ENCODE results near the gene CACNA1C.

The CACNA1C gene

DNA sequence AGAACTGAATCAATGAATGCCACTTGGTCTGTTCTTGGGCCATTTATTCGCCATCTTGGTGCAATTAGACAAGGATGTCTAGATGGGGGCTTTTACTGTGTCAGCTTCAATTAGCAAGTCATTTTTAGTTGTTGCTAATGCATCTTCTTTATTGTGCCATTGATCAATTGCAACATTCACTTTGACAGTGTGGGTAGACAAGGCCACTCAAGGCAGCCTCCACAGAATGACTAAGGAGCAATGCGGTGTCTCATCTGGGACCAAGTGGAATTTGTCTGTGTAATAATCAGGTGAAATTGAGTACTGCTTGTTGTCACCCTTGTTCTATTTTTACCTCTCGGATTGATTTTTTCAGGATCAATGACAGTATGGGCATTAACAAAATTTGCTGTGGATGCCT is 275.9 kb downstream of the CACNA1C start:
- DNase-seq: no peak

DNA sequence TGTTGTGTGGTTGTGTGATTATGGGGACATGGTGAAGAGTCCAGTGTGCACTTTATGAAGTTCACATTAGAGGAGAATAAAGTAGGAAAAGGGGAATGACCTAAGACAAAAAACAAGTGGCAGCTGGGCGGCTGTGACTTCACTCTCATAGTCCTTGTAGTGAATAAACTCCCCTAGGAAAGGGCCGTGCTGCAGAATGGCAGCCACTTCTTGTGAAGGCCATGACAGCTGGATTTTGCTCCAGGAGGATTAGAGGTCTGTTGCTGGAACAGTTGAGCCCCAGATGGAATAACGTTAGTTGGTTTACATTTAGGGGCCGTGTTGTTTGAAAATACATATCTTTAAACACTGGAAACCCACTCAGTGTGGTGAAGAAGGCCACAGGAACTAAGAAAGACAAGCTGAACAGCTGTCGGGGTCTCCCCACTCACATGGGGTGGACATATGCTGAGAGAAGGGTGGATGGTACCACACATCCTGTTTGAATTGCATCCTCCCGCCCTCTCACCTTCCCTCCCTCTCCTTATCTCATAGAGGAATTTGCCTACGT is 276.9 kb downstream of the CACNA1C start:
- no peak for DNase-seq

GRCh38 chr12:2332236-2332635 is 279.4 kb downstream of the CACNA1C start:
- DNase-seq: no peak

DNA sequence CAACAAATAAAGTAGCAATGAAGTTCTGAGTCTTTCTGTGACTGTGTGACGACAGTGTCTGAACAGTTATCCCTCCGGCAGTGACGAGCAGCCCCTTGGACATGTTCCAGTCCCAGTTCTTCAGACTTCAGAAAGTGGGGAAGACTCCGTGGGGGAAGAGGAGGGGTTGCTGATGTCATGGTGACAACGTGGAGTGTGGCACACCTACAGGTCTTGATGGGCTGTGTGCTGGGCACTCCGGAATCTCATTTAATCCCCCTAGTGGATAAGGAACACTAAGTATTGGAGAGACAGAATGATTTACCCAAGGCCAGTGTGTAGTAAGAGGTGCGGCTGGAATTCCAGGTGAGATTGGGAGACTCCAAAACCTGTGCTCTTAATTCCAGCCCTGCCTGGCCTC is 280.2 kb downstream of the CACNA1C start:
- DNase-seq: no peak

GRCh38 chr12:2333491-2334195 is 280.9 kb downstream of the CACNA1C start:
- no peak for DNase-seq

- no peak for DNase-seq
These were observed 281.5 kb downstream of the CACNA1C start for GRCh38 chr12:2334271-2334670.

DNA sequence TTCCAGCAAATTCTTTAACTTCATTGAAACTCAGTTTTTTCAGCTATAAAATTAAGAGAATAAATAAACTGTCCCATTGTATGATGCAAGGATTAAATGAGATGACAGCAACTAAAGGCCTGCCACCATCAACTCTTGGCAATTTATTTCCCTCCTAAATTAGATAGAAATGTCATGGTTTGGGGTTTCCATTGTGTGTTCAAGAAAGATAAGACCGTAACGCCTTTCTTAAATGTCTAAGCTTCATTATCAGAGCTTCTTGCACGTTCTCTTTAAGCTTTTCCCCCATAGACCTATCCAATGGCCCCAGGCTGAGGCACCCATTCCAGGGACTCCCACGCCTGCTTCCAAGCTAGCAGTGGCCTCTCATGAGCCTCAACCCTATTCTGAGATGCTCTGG is 281.9 kb downstream of the CACNA1C start:
- DNase-seq: no peak

DNA sequence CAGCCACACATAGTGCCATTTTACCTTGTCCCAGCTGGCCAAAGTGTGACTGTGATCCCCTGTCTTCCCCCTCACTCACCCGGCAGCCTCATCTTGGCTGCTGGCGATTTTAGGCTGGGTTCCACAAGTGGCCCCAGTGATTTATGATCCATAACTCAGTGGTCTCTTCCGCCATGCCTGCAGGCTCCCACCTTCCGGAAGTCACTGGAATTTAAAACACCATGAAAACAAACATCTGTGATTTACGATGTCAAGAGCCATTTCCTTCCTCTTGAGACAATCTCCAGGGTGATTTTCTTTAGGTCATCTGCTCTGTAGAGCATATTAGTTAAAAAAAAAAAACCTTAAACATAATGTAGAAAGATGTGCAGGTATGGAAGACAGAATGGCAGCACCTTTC is 282.3 kb downstream of the CACNA1C start:
- DNase-seq: no peak

GRCh38 chr12:2335513-2335912 is 282.7 kb downstream of the CACNA1C start:
- DNase-seq: no peak

DNA sequence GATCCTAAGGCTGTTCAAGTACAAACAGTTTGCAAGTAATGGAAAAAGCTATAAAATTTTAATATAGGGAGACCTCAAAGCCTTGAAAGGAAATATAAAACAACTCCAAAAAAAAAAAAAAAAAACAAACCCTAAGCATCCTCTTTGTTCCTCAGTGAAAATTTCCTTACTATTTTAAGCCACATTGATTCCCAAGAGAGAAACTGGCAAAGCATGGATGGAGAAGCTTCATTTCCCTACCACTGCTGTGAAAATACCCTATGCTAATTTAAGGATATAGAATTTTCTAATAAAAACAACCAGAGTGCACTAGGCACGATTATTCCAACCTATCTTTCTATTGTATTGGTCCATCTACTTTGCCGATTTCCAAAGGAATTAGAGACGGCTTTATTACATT is 283.1 kb downstream of the CACNA1C start:
- no peak for DNase-seq

- no peak for DNase-seq
These were observed 283.6 kb downstream of the CACNA1C start for GRCh38 chr12:2336409-2336829.

GRCh38 chr12:2337031-2338010 is 284.5 kb downstream of the CACNA1C start:
- DNase-seq: no peak

DNA sequence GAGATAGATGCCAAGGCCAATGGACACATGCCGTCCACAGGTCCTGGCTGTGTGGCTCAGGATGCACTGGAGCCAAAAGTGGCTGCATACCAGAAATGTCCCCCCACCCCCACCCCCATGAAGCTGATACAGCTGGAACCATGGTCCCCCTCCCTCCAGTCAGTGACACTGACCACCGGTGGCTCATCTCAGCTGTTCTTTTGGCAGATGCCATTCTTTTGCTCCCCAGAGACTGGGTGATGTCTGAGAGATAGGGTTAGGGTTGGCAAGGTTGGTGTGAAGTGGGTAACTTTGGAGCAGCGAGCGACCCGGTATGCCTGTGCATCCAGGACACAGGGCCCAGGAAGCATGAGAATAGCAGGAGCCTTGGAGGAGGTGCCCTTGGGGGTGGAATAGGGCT is 285.6 kb downstream of the CACNA1C start:
- DNase-seq: no peak

DNA sequence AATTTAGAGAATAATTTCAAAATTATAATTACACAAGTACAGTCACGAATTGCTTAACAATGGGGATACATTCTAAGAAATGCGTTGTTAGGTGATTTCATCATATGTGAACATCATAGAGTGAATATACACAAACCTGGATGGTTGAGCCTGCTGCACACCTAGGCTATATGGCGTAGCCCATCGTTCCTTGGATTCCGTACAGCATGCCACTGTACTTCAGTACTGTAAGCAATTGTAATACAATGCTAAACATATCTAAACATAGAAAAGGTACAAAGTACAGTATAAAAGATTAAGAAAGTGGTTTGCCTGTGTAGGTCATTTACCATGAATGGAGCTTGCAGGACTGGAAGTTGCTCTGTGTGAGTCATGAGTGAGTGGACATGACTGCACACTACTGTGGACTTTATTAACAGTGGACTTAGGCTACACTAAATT is 286.2 kb downstream of the CACNA1C start:
- DNase-seq: no peak

- no peak for DNase-seq
These were observed 288.4 kb downstream of the CACNA1C start for GRCh38 chr12:2341051-2341751.

- no peak for DNase-seq
These were observed 289.1 kb downstream of the CACNA1C start for GRCh38 chr12:2341871-2342270.

DNA sequence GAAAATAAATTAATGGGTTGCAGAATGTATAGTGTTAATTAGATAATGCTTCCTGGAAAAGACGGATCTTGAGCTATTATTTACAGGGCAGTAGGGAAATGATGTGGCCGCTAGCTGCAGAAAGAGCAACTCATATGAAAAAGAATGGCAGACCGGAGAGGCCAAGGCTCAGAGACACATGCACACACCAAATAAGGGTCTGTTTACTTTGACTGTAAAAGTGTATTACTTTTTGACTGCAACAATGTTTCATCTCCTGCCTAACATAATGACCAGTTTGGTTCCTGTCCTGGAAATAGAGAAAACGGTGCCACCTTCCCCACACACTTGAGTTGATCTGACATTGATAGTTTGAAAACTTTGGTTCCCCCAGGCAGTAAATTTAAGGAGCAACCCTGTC is 290.9 kb downstream of the CACNA1C start:
- no peak for DNase-seq

DNA sequence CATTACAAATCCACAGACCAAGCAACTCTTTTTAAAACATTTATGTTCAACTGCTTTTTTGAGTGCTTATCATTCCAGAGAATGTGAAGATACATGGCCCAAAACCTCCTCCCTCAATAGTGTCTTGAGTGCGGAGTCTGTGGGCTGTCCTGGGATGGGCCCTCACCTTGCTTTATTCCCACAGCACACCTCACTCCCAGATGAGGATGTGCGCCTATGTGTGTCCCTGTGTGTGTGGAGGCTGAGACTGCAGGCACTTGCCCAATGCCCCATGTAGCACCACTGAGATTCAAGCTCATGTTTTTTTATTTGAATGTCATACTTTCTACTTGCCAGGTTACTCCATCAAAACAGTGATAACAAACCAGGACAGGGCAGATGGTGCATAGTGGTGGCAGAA is 291.7 kb downstream of the CACNA1C start:
- DNase-seq: no peak

DNA sequence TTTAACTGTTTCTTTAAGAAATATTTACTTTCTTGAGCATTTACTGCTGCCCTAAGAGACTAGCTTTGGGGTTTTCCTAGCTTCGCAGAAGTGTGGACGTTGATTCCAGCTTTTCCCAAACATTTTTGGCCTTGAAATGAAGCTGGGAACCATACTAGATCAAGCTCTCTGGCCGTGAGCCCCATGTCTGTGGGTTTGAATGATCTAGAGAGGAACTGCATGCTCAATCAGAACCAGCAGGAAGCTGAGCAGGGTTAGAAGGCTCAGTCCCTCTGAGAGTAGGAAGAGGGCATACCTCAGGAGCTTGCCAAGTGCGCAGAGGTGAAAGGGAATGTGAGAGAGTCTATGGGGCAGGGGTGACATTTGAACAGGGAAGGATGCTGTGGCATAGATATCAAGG is 292.1 kb downstream of the CACNA1C start:
- DNase-seq: no peak

DNA sequence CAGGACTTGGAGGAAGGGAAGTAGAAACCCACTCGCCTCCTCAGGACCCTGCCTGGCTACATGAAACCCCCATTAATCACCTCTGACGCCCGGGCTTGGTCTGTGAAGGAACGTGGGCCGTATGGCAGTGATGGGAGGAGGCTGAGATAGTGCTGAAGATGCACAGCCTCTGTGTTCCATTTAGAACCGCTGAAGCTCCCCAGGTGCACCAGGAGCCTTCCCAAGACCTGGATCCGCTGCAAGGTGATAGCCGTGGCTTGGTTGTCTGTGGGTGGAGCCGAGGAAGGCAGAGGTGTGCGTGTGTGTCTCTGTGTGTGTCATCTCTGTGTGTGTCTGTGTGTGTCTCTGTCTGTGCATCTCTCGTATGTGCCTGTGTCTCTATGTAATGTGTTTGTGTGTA is 293.1 kb downstream of the CACNA1C start:
- no peak for DNase-seq

GRCh38 chr12:2346416-2346815 is 293.6 kb downstream of the CACNA1C start:
- no peak for DNase-seq

DNA sequence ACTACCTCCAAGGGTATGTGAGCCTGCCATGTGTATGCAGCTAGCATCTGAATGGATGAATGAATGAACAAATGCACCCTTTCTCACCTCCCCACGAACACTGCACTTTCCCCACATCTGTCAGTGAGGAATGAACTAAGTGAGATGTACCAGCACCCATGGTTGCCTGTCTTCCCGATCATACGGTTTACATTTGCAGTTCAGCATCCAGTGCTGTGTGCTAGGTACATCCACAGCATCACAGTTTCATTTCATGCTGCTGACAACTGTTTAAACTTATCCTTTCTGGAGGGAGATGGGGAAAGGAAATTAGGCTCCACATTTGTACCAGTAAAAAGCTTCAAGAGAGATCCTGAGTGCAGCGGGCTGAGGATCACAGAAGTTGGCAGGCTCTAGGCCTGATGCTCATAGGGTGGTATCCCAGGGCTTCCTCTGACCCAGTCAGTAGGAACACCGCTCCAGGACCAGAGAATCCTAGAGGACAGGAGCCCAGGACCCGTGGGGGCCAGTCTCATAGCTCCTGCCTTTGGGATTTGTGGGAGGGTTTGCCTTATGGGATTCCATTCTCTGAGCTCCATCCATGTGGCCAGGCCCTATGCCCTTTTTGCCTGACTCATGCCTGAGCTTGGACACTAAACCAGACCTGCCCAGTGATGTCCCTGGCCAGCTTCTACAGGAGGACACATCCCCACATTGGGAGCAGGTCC is 294.5 kb downstream of the CACNA1C start:
- no peak for DNase-seq
